ENCODE measurements around the gene OAS2. TPM values are rescaled to one million over a fixed set of nuclear protein-coding genes. Genes with fewer than 3 reads are reported as not detected.

Gene OAS2
- total and polyA plus RNA-seq, 2 of the 4 experiments (the other 2 are of a cell fraction), result under 0.01 TPM; not detected in 1

- H3K27ac ChIP-seq (ENCODE audit: insufficient read depth, low read length), result no peak overlapping the region
- 14% methylated on average over 2 of the region's 12 CpGs; no CpG with 5 or more reads in 1 of the 2 experiments for WGBS, 2 experiments (ENCODE audit: extremely low coverage in 2 of 2, insufficient read length in 1 of 2)
- no peaks in the 10 kb centered on the region for H4K20me1 ChIP-seq (ENCODE audit: insufficient read depth, low read length)
- H2BK5ac ChIP-seq (ENCODE audit: low read depth, low read length, poor library complexity, severe bottlenecking), result no peak overlapping the region
- no TSS peak for BruUV-seq (replicated peaks)
- H2AFZ ChIP-seq (replicated peaks; ENCODE audit: low read length, poor library complexity), result no peak overlapping the region
- POLR2A ChIA-PET (ENCODE audit: unreplicated experiment), result interaction anchor here (0.6 kb wide), 1 partner anchor 351 kb away, joined by 3 read pairs; no protein-coding TSS in a partner anchor
- dilution Hi-C loops (cut with HindIII; ENCODE audit: low sequenced_read_pairs, unreplicated experiment), result no loop called here
- no peak overlapping the region for H2BK120ac ChIP-seq (ENCODE audit: low read depth, low read length)
- intact Hi-C loops (cut with micrococcal nuclease), result no loop called here
- H4K5ac ChIP-seq (ENCODE audit: low read depth, low read length), result no peak overlapping the region
- H3K27me3 ChIP-seq (ENCODE audit: control insufficient read depth, insufficient read depth, low read length), result no peaks in the 10 kb centered on the region; the same call in none of the 2 replicates
- H2BK20ac ChIP-seq (ENCODE audit: low read depth, low read length), result no peak overlapping the region
- no peak overlapping the region for H2BK15ac ChIP-seq (ENCODE audit: low read depth, low read length)
- in situ Hi-C loops (cut with MboI; ENCODE audit: low sequenced_read_pairs), result no loop called here
- H3K9me3 ChIP-seq (ENCODE audit: control insufficient read depth, insufficient read depth, low read length), result no peaks in the 10 kb centered on the region
- no peak overlapping the region for H3K56ac ChIP-seq (ENCODE audit: extremely low read depth, insufficient read depth, low read length)
- H3K4ac ChIP-seq (ENCODE audit: low read depth, low read length), result no peak overlapping the region
- DNase-seq (no peak), ATAC-seq (ENCODE audit: low read depth) (no peak)
- H2AK9ac ChIP-seq (replicated peaks; ENCODE audit: low read depth, low read length, poor library complexity), result no peak overlapping the region
- no peak overlapping the region for H3K18ac ChIP-seq (ENCODE audit: low read depth, low read length)
- H3K36me3 ChIP-seq (ENCODE audit: control insufficient read depth, insufficient read depth, low read length), result no peaks in the 10 kb centered on the region
- no peak overlapping the region for H2AK5ac ChIP-seq (ENCODE audit: low read depth, low read length)
- H3K23ac ChIP-seq (ENCODE audit: low read depth, low read length), result no peak overlapping the region
- H4K8ac ChIP-seq (ENCODE audit: low read depth in 2 of 2, low read length in 2 of 2), result no peak overlapping the region
- H4K91ac ChIP-seq (ENCODE audit: insufficient read depth, low read depth, low read length), result no peak overlapping the region
- H3K9me1 ChIP-seq (ENCODE audit: insufficient read depth, low read length), result peaks cover 3% of the 10 kb centered on the region; the same call in 1 of the 2 replicates
- CTCF ChIA-PET, result no interaction called here
- no peaks in the 10 kb centered on the region for H3K79me1 ChIP-seq (ENCODE audit: low read depth in 1 of 2, low read length in 2 of 2)
- no peak overlapping the region for H3K4me3 ChIP-seq (ENCODE audit: insufficient read depth, low read depth, low read length)
- no peak overlapping the region for H3K9ac ChIP-seq (ENCODE audit: low read depth, low read length)
- no peak overlapping the region for H3K14ac ChIP-seq (replicated peaks; ENCODE audit: low read depth, low read length)
- no peaks in the 10 kb centered on the region for H3K4me1 ChIP-seq (ENCODE audit: control insufficient read depth, insufficient read depth, low read length)
- H3K4me2 ChIP-seq (ENCODE audit: low read depth, low read length), result no peak overlapping the region
- no peak for TF ChIP-seq CHD1 (IDR thresholded peaks at IDR 0.05; ENCODE audit: low read depth, low read length)
- TF ChIP-seq CTCF (conservative IDR thresholded peaks at IDR 0.05; ENCODE audit: low read depth, low read length), result no peak
- no peak for TF ChIP-seq RCOR1 (IDR thresholded peaks at IDR 0.05; ENCODE audit: insufficient replicate concordance, low read length)
- no peak for TF ChIP-seq RFX5 (IDR thresholded peaks at IDR 0.05; ENCODE audit: low read depth, low read length)
- TF ChIP-seq USF2 (IDR thresholded peaks at IDR 0.05; ENCODE audit: low read depth, low read length), result no peak
- no peak for TF ChIP-seq POLR2A (IDR thresholded peaks at IDR 0.05; ENCODE audit: low read depth, low read length)
- TF ChIP-seq CEBPB (IDR thresholded peaks at IDR 0.05; ENCODE audit: low read depth, low read length), result no peak
- TF ChIP-seq NFE2L2 (IDR thresholded peaks at IDR 0.05; ENCODE audit: low read depth, low read length), result no peak
- no peak for TF ChIP-seq SMC3 (IDR thresholded peaks at IDR 0.05; ENCODE audit: low read depth, low read length)
- no peak for TF ChIP-seq MAFK (IDR thresholded peaks at IDR 0.05; ENCODE audit: low read depth, low read length)
- TF ChIP-seq MXI1 (IDR thresholded peaks at IDR 0.05; ENCODE audit: borderline replicate concordance, low read depth, low read length), result no peak
- no peak for TF ChIP-seq FOS (IDR thresholded peaks at IDR 0.05; ENCODE audit: low read depth, low read length)
- no peak for TF ChIP-seq ELK1 (IDR thresholded peaks at IDR 0.05; ENCODE audit: borderline replicate concordance, low read depth, low read length)
- no peak for TF ChIP-seq MAZ (IDR thresholded peaks at IDR 0.05; ENCODE audit: borderline replicate concordance, low read depth, low read length)
- TF ChIP-seq RAD21 (IDR thresholded peaks at IDR 0.05; ENCODE audit: low read length), result no peak
Measured at GRCh38 chr12:112998987-112999767, 20.9 kb downstream of the OAS2 start.
